H7 (cell line): ENCODE data around the gene CENPN. TPM values are rescaled to one million over a fixed set of nuclear protein-coding genes. Genes with fewer than 3 reads are reported as not detected.

ENCODE experiments used
- DNase-seq: peaks from one replicate; pipeline ENCODE4 v3.0.0; 2012
- H3K27me3 ChIP-seq: 2 replicates; pipeline ENCODE4 v1.6.0; 2011; ENCODE audit warnings: mild to moderate bottlenecking, low read length; ENCODE audit not compliant: control insufficient read depth, insufficient read depth
- H3K36me3 ChIP-seq: replicated peaks from 2 replicates; pipeline ENCODE4 v1.5.1; 2011; ENCODE audit warnings: low read length; ENCODE audit not compliant: control insufficient read depth, insufficient read depth
- H3K4me3 ChIP-seq: 2 replicates; pipeline ENCODE4 v1.5.1; 2011; ENCODE audit warnings: low read depth, mild to moderate bottlenecking, control low read depth, low read length, moderate library complexity; ENCODE audit not compliant: insufficient read depth
- total RNA-seq: library from RNA; depleted of rRNA; stranded (reverse); fragments of >200 nt; shearing (Covaris generic); gene quantifications from 2 replicates; pipeline ENCODE4 v1.2.3, GENCODE V29; 2014

Gene CENPN
- total RNA-seq, 1 experiment from 2014 or later = 64.2 TPM

GRCh38 chr16:81035398-81035974, 28.5 kb downstream of the CENPN start, which contains the start of gene ATMIN:
ATMIN (plus strand) TSS chr16:81035842; CDS start chr16:81035871, 29 bp downstream.
- Histone ChIP-seq H3K36me3 (no peaks in the 10 kb centered on the region; the same call in 1 of the 2 replicates), H3K4me3 (peak within 1 kb of the TSS; percentile 80)
- DNase-seq = peak; percentile 97

GRCh38 chr16:81035975-81036750, 29.1 kb downstream of the CENPN start:
- Histone ChIP-seq H3K27me3 (no peaks in the 10 kb centered on the region), H3K4me3 (peak overlapping the region; percentile 80), H3K36me3 (no peaks in the 10 kb centered on the region; the same call in 1 of the 2 replicates)
- DNase-seq = peak; percentile 83

More at GRCh38 chr16:81035398-81035974, 28.5 kb downstream of the CENPN start, which contains the start of gene ATMIN:
- no peaks in the 10 kb centered on the region for H3K27me3 ChIP-seq

GRCh38 chr16:81036751-81037350, 29.8 kb downstream of the CENPN start:
- Histone ChIP-seq H3K36me3 (peaks cover 5% of the 10 kb centered on the region; the same call in 1 of the 2 replicates), H3K27me3 (no peaks in the 10 kb centered on the region), H3K4me3 (peak overlapping the region; percentile 80)
- DNase-seq = no peak

GRCh38 chr16:81040131-81040530, 33.1 kb downstream of the CENPN start:
- DNase-seq = no peak
- Histone ChIP-seq H3K27me3 (no peaks in the 10 kb centered on the region), H3K4me3 (no peak overlapping the region), H3K36me3 (peaks cover 22% of the 10 kb centered on the region)

- Histone ChIP-seq H3K4me3 (no peak overlapping the region), H3K27me3 (no peaks in the 10 kb centered on the region), H3K36me3 (peaks cover 22% of the 10 kb centered on the region)
- no peak for DNase-seq
These were observed 33.8 kb downstream of the CENPN start for GRCh38 chr16:81040842-81041241.

GRCh38 chr16:81041696-81042095, 34.7 kb downstream of the CENPN start:
- Histone ChIP-seq H3K36me3 (peaks cover 22% of the 10 kb centered on the region), H3K4me3 (no peak overlapping the region), H3K27me3 (no peaks in the 10 kb centered on the region)
- no peak for DNase-seq

- Histone ChIP-seq H3K4me3 (no peak overlapping the region), H3K36me3 (peaks cover 22% of the 10 kb centered on the region)
These were observed 35.8 kb downstream of the CENPN start for GRCh38 chr16:81042821-81043220.

GRCh38 chr16:81053761-81054160, 46.7 kb downstream of the CENPN start:
- no peaks in the 10 kb centered on the region for H3K27me3 ChIP-seq
- H3K36me3 ChIP-seq = no peaks in the 10 kb centered on the region
- no peak for DNase-seq
- H3K4me3 ChIP-seq = no peak overlapping the region

More at GRCh38 chr16:81042821-81043220, 35.8 kb downstream of the CENPN start:
- DNase-seq = no peak
- no peaks in the 10 kb centered on the region for H3K27me3 ChIP-seq

- peak; percentile 24 for DNase-seq
- Histone ChIP-seq H3K4me3 (no peak overlapping the region), H3K27me3 (no peaks in the 10 kb centered on the region), H3K36me3 (no peaks in the 10 kb centered on the region)
These were observed 53.7 kb downstream of the CENPN start for GRCh38 chr16:81060576-81061306.

- Histone ChIP-seq H3K4me3 (no peak overlapping the region), H3K27me3 (no peaks in the 10 kb centered on the region), H3K36me3 (no peaks in the 10 kb centered on the region)
- DNase-seq = peak; percentile 15
These were observed 54.3 kb downstream of the CENPN start for GRCh38 chr16:81061307-81061640.

- Histone ChIP-seq H3K36me3 (no peaks in the 10 kb centered on the region), H3K27me3 (no peaks in the 10 kb centered on the region), H3K4me3 (no peak overlapping the region)
- no peak for DNase-seq
These were observed 55.0 kb downstream of the CENPN start for GRCh38 chr16:81061871-81062608.

- Histone ChIP-seq H3K4me3 (no peak overlapping the region), H3K27me3 (no peaks in the 10 kb centered on the region), H3K36me3 (no peaks in the 10 kb centered on the region)
- no peak for DNase-seq
These were observed 59.7 kb downstream of the CENPN start for GRCh38 chr16:81066681-81067080.

- no peaks in the 10 kb centered on the region for H3K27me3 ChIP-seq
- H3K36me3 ChIP-seq = no peaks in the 10 kb centered on the region
- no peak overlapping the region for H3K4me3 ChIP-seq
- no peak for DNase-seq
These were observed 60.2 kb downstream of the CENPN start for GRCh38 chr16:81067166-81067565.

- no peak for DNase-seq
- Histone ChIP-seq H3K36me3 (no peaks in the 10 kb centered on the region), H3K4me3 (no peak overlapping the region), H3K27me3 (no peaks in the 10 kb centered on the region)
These were observed 62.0 kb downstream of the CENPN start for GRCh38 chr16:81069063-81069462.
